Dermis microvascular lymphatic vessel endothelial cell (primary cell): Measurements from ENCODE around the gene ZMAT5. TPM values are rescaled to one million over a fixed set of nuclear protein-coding genes. Genes with fewer than 3 reads are reported as not detected.

Experiments used
- DNase-seq, 2 donors: peaks; one replicate each; pipeline versions ENCODE4 v3.0.0 to v3.0.0-alpha.2; 2010; ENCODE audit warnings: low read depth in 2 of 2
- total RNA-seq: library from RNA; depleted of rRNA; stranded (reverse); fragments of >200 nt; gene quantifications from 2 replicates; pipeline ENCODE4 v1.2.1, GENCODE V29; 2014

The ZMAT5 gene
- total RNA-seq, 1 donor from 2014 or later, result 13.7 TPM

- peak in 1 of 2 donors; percentile 12 for DNase-seq
Observed at GRCh38 chr22:29710922-29711593, 55.7 kb downstream of the ZMAT5 start.

- DNase-seq, result no peak
Observed at GRCh38 chr22:29710193-29710592, 56.6 kb downstream of the ZMAT5 start.

- DNase-seq, result no peak
Observed at GRCh38 chr22:29707471-29707870, 59.3 kb downstream of the ZMAT5 start.

GRCh38 chr22:29707010-29707409 lies 59.8 kb downstream of the ZMAT5 start:
- no peak for DNase-seq

- DNase-seq, result no peak
Observed at GRCh38 chr22:29706486-29706885, 60.3 kb downstream of the ZMAT5 start.

- DNase-seq, result no peak
Observed at GRCh38 chr22:29705651-29706050, 61.2 kb downstream of the ZMAT5 start.

GRCh38 chr22:29704528-29705285 lies 62.1 kb downstream of the ZMAT5 start:
- DNase-seq, result no peak

GRCh38 chr22:29703569-29704195 lies 63.1 kb downstream of the ZMAT5 start:
- no peak for DNase-seq

- DNase-seq, result no peak
Observed at GRCh38 chr22:29702931-29703501, 63.8 kb downstream of the ZMAT5 start.

- DNase-seq, result no peak
Observed at GRCh38 chr22:29702000-29702930, 64.5 kb downstream of the ZMAT5 start.

- peak in 1 of 2 donors; percentile 18 for DNase-seq
Observed at GRCh38 chr22:29701155-29701999, 65.4 kb downstream of the ZMAT5 start.

- DNase-seq, result no peak
Observed at GRCh38 chr22:29700900-29701154, 66.0 kb downstream of the ZMAT5 start.

- no peak for DNase-seq
Observed at GRCh38 chr22:29700206-29700899, 66.5 kb downstream of the ZMAT5 start.

- DNase-seq, result no peak
Observed at GRCh38 chr22:29697853-29698598, 68.8 kb downstream of the ZMAT5 start.

- DNase-seq, result no peak
Observed at GRCh38 chr22:29695129-29695926, 71.5 kb downstream of the ZMAT5 start.

GRCh38 chr22:29693671-29694070 lies 73.1 kb downstream of the ZMAT5 start:
- no peak for DNase-seq

GRCh38 chr22:29693161-29693560 lies 73.6 kb downstream of the ZMAT5 start:
- no peak for DNase-seq

GRCh38 chr22:29692327-29692640 lies 74.5 kb downstream of the ZMAT5 start:
- DNase-seq, result no peak
